Natural killer cell (primary cell): ENCODE results near the gene APPL2. TPM values are rescaled to one million over a fixed set of nuclear protein-coding genes. Genes with fewer than 3 reads are reported as not detected.

Experiments
- ATAC-seq, 3 donors: fragments of 150-1000 bp in 2 of 3; fragments of 200-7000 bp in 1 of 3; cut with Tn5 transposase; 1 replicate in 1 of 3; 2 replicates in 2 of 3; pipeline ENCODE4 v1.10.0; 2021; ENCODE audit warnings: mild to moderate bottlenecking in 2 of 3, moderate library complexity in 2 of 3
- DNase-seq, 2 donors: peaks; one replicate each; pipeline versions ENCODE4 v3.0.0 to v3.0.0-alpha.2; 2013 to 2021; ENCODE audit warnings: mixed read lengths in 1 of 2
- H3K27ac ChIP-seq: one replicate; pipeline ENCODE4 v1.5.1; 2013; ENCODE audit warnings: mild to moderate bottlenecking, low read length
- H3K27me3 ChIP-seq: one replicate; pipeline ENCODE4 v1.6.1; 2013; ENCODE audit warnings: low read length; ENCODE audit not compliant: control insufficient read depth, insufficient read depth
- H3K36me3 ChIP-seq: one replicate; pipeline ENCODE4 v1.6.1; 2013; ENCODE audit warnings: low read length; ENCODE audit not compliant: control insufficient read depth, insufficient read depth
- H3K4me1 ChIP-seq: one replicate; pipeline ENCODE4 v1.6.1; 2013; ENCODE audit warnings: low read length; ENCODE audit not compliant: control insufficient read depth, insufficient read depth
- H3K4me3 ChIP-seq: one replicate; pipeline ENCODE4 v1.5.1; 2013; ENCODE audit warnings: low read length
- H3K9me3 ChIP-seq: one replicate; pipeline ENCODE4 v1.6.1; 2013; ENCODE audit warnings: low read length; ENCODE audit not compliant: control insufficient read depth, insufficient read depth
- H3K27ac Mint-ChIP-seq, 2 donors: one replicate each; pipeline ENCODE4 v1.8.0; 2022; ENCODE audit warnings: mild to moderate bottlenecking in 2 of 2, mixed read lengths in 2 of 2, moderate library complexity in 1 of 2
- H3K27me3 Mint-ChIP-seq, 2 donors: one replicate each; pipeline ENCODE4 v1.8.0; 2022; ENCODE audit warnings: low read depth in 2 of 2, mixed read lengths in 2 of 2
- H3K36me3 Mint-ChIP-seq: one replicate; pipeline ENCODE4 v1.8.0; 2022; ENCODE audit warnings: mixed read lengths
- H3K4me1 Mint-ChIP-seq, 2 donors: one replicate each; pipeline ENCODE4 v1.8.0; 2022; ENCODE audit warnings: mixed read lengths in 2 of 2
- H3K4me3 Mint-ChIP-seq: one replicate; pipeline ENCODE4 v1.8.0; 2022; ENCODE audit warnings: mild to moderate bottlenecking, moderate library complexity, mixed read lengths
- H3K9me3 Mint-ChIP-seq, 2 donors: one replicate each; pipeline ENCODE4 v1.8.0; 2022; ENCODE audit warnings: mixed read lengths in 2 of 2
- CTCF ChIP-seq: fragments of 200-600 bp; IDR thresholded peaks from one replicate; pipeline ENCODE4 v1.8.0; 2022; ENCODE audit warnings: antibody characterized with exemption
- WGBS: methylation state at CpG from one replicate; pipeline ENCODE4 v1.1.7; 2013; ENCODE audit warnings: missing lambda C conversion rate; ENCODE audit not compliant: insufficient coverage; 5-methylcytosine and 5-hydroxymethylcytosine counted together
- intact Hi-C: fragments of 100-400 bp; cut with micrococcal nuclease; formaldehyde crosslinking; loops from one replicate; pipeline ENCODE4 v1.14.2; 2022
- total RNA-seq, 4 donors: library from RNA; stranded (reverse); fragments of 120-200 nt in 1 of 4; gene quantifications; one replicate each; pipeline versions ENCODE4 v1.2.3 to v1.2.4, GENCODE V29; 2013 to 2022

The APPL2 gene
- 10 to 100 TPM; 56.0 to 65.9 (median 64.2) TPM for total RNA-seq
- 61.6 TPM for total RNA-seq (2013)

DNA sequence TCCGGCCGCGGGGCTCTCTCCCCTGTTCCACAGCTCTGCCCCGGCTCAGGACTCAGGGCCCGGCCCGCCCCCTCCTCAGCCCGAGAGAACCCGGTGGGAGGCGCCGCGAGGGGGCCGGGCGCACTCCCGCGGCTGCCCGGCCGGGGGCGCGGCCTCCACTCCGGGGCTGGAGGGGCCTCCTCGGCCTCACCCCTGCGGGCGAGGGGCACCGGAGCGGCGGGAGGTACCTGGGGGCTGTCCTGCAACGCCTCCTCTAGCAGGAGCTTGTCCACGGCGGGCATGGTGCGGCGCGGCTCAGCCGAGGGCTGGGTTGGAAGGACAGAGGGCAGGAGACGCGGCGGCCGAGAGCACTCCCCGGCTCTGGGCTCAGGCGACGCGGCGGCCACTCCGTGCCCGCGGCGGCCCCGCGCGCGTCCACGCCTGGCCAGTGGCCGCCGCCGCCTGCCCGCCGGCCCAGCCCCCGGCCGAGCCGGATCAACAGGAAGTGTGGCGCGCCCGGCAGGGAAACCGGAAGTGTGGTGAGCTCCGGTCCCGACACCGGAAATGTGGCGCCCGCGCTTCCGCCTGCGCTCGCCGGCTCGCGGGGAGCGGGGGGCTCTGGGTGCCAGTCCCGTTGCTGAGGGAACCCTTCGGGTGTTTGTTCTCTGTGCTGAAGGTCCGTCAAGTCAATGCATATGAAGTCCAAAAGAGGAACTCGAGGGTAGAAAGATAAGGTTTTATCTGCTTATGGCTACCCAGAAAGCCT, at the start of gene APPL2:
Gene APPL2, minus strand, starts transcription at position 443 of the 745 bp plus-strand sequence. Its CDS starts 162 bp downstream, at position 281.
- under 1% methylated on average over 80 of the region's 80 CpGs for WGBS
- H3K4me1 ChIP-seq = peaks cover 15% of the 10 kb centered on the region
- H3K4me3 Mint-ChIP-seq = peak within 1 kb of the TSS; percentile 93
- H3K9me3 Mint-ChIP-seq = no peaks in the 10 kb centered on the region
- H3K27ac ChIP-seq = peak within 1 kb of the TSS; percentile 72
- peaks cover 41 to 43% of the 10 kb centered on the region in 2 donors for H3K4me1 Mint-ChIP-seq
- peak within 1 kb of the TSS; percentile 57 for H3K4me3 ChIP-seq
- DNase-seq = peak; percentile 68 to 90
- peak; percentile 81 to 85 (median 85) for ATAC-seq
- no peaks in the 10 kb centered on the region for H3K27me3 Mint-ChIP-seq
- peak within 1 kb of the TSS; percentile 85 to 86 for H3K27ac Mint-ChIP-seq
- no peaks in the 10 kb centered on the region for H3K9me3 ChIP-seq
- H3K36me3 Mint-ChIP-seq = no peaks in the 10 kb centered on the region
- H3K36me3 ChIP-seq = no peaks in the 10 kb centered on the region
- TF ChIP-seq CTCF = peak; percentile 39
- intact Hi-C loops = loop anchor here (5.0 kb wide), 1 partner anchor 96 kb away; the partner anchor contains the start of gene C12orf75
- H3K27me3 ChIP-seq = no peaks in the 10 kb centered on the region

DNA sequence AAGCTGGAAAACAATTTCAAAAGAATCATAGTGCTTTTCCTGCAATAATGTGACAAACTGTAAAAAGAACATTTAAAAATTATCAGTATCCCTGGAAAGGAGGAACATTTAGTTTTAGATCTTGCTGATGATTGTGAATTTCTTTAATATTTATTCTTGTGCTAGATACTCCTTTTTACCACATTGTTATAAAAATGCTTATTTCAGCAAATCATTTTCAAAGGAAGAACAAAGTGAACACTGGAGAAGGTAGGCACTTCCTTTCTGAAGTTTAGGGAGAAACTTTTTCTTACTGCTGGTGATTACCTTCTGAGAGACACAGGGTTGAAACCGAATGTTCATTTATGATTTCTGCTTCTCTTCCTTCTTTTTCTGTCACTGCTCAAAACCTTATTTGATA, 49.4 kb upstream of the APPL2 start:
- Mint-ChIP-seq H3K4me1 (no peaks in the 10 kb centered on the region), H3K9me3 (no peaks in the 10 kb centered on the region), H3K4me3 (no peak overlapping the region), H3K36me3 (no peaks in the 10 kb centered on the region), H3K27me3 (peaks cover 10 to 23% of the 10 kb centered on the region in 2 donors), H3K27ac (no peak overlapping the region)
- DNase-seq = no peak
- Histone ChIP-seq H3K36me3 (no peaks in the 10 kb centered on the region), H3K9me3 (no peaks in the 10 kb centered on the region), H3K4me1 (no peaks in the 10 kb centered on the region), H3K27me3 (no peaks in the 10 kb centered on the region), H3K27ac (no peak overlapping the region), H3K4me3 (no peak overlapping the region)
- WGBS = 100% methylated on average over 1 of the region's 1 CpG
- ATAC-seq = no peak
- TF ChIP-seq CTCF = no peak
- intact Hi-C loops = no loop called here

GRCh38 chr12:105281694-105282049, 45.7 kb upstream of the APPL2 start:
- no peak overlapping the region for H3K4me3 ChIP-seq
- Mint-ChIP-seq H3K9me3 (no peaks in the 10 kb centered on the region), H3K4me3 (no peak overlapping the region), H3K27me3 (peaks cover 10 to 23% of the 10 kb centered on the region in 2 donors), H3K4me1 (peaks cover 0 to 6% of the 10 kb centered on the region in 2 donors), H3K36me3 (no peaks in the 10 kb centered on the region), H3K27ac (no peak overlapping the region)
- 100% methylated on average over 1 of the region's 1 CpG for WGBS
- intact Hi-C loops = no loop called here
- no peaks in the 10 kb centered on the region for H3K9me3 ChIP-seq
- H3K4me1 ChIP-seq = no peaks in the 10 kb centered on the region
- no peak for ATAC-seq
- H3K27ac ChIP-seq = no peak overlapping the region
- no peak for TF ChIP-seq CTCF
- H3K27me3 ChIP-seq = no peaks in the 10 kb centered on the region
- DNase-seq = no peak
- no peaks in the 10 kb centered on the region for H3K36me3 ChIP-seq
